ENCODE results near the gene PKLR.

Gene PKLR

GRCh38 chr1:155245163-155245524 is 56.1 kb downstream of the PKLR start:
- Histone ChIP-seq H3K9me3 (no peaks in the 10 kb centered on the region), H3K4me3 (ENCODE audit: low read depth, low read length) (peak overlapping the region; percentile 50), H3K27me3 (no peaks in the 10 kb centered on the region), H3K4me1 (peaks cover 11% of the 10 kb centered on the region), H3K36me3 (no peaks in the 10 kb centered on the region; the same call in 1 of the 2 replicates)
- DNase-seq: no peak
- TF ChIP-seq CTCF (IDR thresholded peaks at IDR 0.05; ENCODE audit: low read depth, low read length): no peak

DNA sequence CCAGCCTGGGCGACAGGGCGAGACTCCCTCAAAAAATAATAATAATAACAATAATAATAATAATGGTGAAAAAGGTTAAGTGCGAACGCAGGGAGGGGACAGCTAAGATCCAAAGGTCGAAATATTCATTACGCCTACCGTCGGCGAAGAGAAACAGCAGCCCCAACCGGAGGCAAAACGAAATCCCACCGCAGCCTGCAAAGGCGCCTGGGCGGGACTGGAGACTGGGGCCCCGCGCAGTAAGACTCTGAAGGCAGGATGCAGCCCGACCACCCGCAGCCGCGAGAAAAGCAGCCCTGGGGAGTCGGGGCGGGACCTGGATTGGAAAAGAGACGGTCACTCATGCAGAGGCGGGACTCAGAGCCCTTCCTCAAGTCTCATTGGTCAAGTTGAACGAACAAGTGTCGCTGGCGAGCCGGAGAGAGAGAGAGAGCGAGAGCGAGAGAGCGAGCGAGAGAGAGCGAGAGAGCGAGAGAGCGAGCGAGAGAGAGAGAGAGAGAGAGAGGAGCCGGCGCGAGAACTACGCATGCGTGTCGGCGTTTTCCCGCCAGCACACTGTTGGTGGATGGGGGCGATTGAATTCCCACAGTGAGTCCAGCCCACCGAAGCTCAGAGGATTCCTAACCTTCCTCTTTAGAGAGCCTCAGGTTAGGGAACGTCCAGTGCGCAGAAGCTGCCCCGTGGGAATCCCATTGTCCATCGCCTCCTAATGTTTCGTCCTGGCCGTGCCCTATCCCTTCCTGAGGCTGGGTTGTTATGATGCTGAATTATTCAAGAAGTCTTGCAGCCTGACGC is 56.7 kb downstream of the PKLR start:
- Histone ChIP-seq H3K4me3 (ENCODE audit: low read depth, low read length) (peak overlapping the region; percentile 84), H3K9me3 (no peaks in the 10 kb centered on the region), H3K4me1 (peaks cover 11% of the 10 kb centered on the region), H3K27me3 (no peaks in the 10 kb centered on the region), H3K36me3 (no peaks in the 10 kb centered on the region; the same call in 1 of the 2 replicates)
- peak; percentile 38; the same call in 1 of the 2 replicates for TF ChIP-seq CTCF (IDR thresholded peaks at IDR 0.05; ENCODE audit: low read depth, low read length)
- peak; percentile 99 for DNase-seq

- Histone ChIP-seq H3K36me3 (no peaks in the 10 kb centered on the region; the same call in 1 of the 2 replicates), H3K27me3 (no peaks in the 10 kb centered on the region), H3K9me3 (no peaks in the 10 kb centered on the region), H3K4me1 (peaks cover 4% of the 10 kb centered on the region), H3K4me3 (ENCODE audit: low read depth, low read length) (peak overlapping the region; percentile 84)
- no peak for DNase-seq
- TF ChIP-seq CTCF (IDR thresholded peaks at IDR 0.05; ENCODE audit: low read depth, low read length): no peak
Observed at GRCh38 chr1:155242805-155243358, 58.4 kb downstream of the PKLR start.

DNA sequence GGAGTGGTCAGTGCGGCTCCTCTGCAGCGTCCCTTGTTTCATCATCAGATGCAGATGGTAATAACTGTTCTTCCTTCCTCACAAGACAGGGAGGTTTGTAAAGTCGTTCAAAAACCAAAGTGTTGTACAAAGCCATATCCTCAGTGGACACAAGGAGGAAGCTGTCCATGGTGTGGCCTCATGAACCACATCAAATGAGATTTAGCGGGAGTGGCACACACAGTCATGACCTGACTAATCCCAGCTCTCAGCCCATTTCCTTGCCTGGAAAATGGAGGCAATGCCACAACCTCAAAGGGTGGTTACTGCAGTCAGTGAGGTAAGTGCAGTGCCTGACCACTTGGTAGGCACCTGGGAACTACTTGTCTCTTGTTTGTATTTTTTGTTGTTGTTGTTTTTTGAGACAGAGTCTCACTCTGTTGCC is 59.4 kb downstream of the PKLR start:
- no peaks in the 10 kb centered on the region for H3K9me3 ChIP-seq
- no peaks in the 10 kb centered on the region for H3K27me3 ChIP-seq
- no peak for DNase-seq
- no peak overlapping the region for H3K4me3 ChIP-seq (ENCODE audit: low read depth, low read length)
- peaks cover 5% of the 10 kb centered on the region for H3K36me3 ChIP-seq
- TF ChIP-seq CTCF (IDR thresholded peaks at IDR 0.05; ENCODE audit: low read depth, low read length): no peak
- H3K4me1 ChIP-seq: peaks cover 3% of the 10 kb centered on the region

DNA sequence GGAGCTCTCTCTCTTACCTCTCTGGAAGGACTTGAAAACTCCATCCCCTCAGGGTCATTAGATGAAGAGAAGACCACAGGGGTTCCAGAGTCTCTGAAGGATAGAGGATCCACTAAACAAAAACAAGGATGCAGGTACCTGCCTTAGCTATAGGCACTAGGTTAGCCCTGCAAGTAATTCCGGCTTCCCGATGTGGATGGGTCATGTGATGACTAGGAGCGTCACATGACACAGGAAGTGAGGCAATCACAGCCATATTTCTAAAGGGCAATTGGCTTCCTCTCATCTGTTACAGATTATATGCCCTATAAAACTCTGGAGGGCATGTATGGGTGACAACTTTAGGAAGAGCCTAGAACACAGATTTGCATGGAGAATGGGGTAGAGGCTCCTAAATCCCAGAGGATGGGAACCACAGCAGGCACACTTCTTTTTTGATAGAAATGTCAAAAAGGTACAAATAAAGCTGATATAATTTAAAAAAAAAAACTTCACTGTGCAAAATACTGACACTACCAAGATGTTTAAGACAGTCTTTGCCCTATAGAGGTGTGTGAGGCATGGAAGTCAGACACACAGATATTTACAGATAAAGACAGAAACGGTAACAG is 60.1 kb downstream of the PKLR start:
- Histone ChIP-seq H3K4me3 (ENCODE audit: low read depth, low read length) (peak overlapping the region; percentile 61), H3K36me3 (peaks cover 5% of the 10 kb centered on the region), H3K9me3 (no peaks in the 10 kb centered on the region), H3K4me1 (peaks cover 3% of the 10 kb centered on the region), H3K27me3 (no peaks in the 10 kb centered on the region)
- DNase-seq: peak; percentile 76
- no peak for TF ChIP-seq CTCF (IDR thresholded peaks at IDR 0.05; ENCODE audit: low read depth, low read length)
